Naive thymus-derived CD4-positive, alpha-beta T cell (primary cell): ENCODE data around the gene TMEM178B. TPM values are rescaled to one million over a fixed set of nuclear protein-coding genes. Genes with fewer than 3 reads are reported as not detected.

Experiments
- ATAC-seq: fragments of 150-1000 bp; cut with Tn5 transposase; 2 replicates; pipeline ENCODE4 v1.10.0; 2021; ENCODE audit warnings: mild to moderate bottlenecking, moderate library complexity
- CTCF ChIA-PET: fragments of 350-600 bp; sonication (Branson Sonifier 250); formaldehyde crosslinking; loops from one replicate; lab custom pipeline; 2021; ENCODE audit warnings: antibody characterized with exemption; lab: Charles Lee
- POLR2A ChIA-PET: fragments of 350-600 bp; sonication (Branson Sonifier 250); formaldehyde crosslinking; loops from one replicate; lab custom pipeline; 2021; ENCODE audit warnings: antibody characterized with exemption, inconsistent platforms; lab: Charles Lee
- DNase-seq, 9 donors: peaks; one replicate each; pipeline versions ENCODE4 v3.0.0 to v3.0.0-alpha.2; 2020 to 2022; ENCODE audit warnings: mixed read lengths in 1 of 9
- H3K27ac ChIP-seq: one replicate; pipeline ENCODE4 v1.7.0; 2013; ENCODE audit warnings: mild to moderate bottlenecking, low read depth, low read length, moderate library complexity
- H3K27me3 ChIP-seq, 2 donors: one replicate each; pipeline ENCODE4 v1.7.0; 2013; ENCODE audit warnings: low read length in 2 of 2, mild to moderate bottlenecking in 2 of 2, moderate library complexity in 2 of 2; ENCODE audit not compliant: control insufficient read depth in 2 of 2, insufficient read depth in 2 of 2
- H3K36me3 ChIP-seq, 3 experiments: 1 replicate in 2 of 3; 2 replicates in 1 of 3; pipeline ENCODE4 v1.7.0; 2013; ENCODE audit warnings: low read length in 3 of 3, mild to moderate bottlenecking in 3 of 3, moderate library complexity in 1 of 3; ENCODE audit not compliant: insufficient read depth in 3 of 3, control insufficient read depth in 2 of 3
- H3K4me1 ChIP-seq, 2 donors: one replicate each; pipeline ENCODE4 v1.7.0; 2013; ENCODE audit warnings: low read length in 2 of 2, mild to moderate bottlenecking in 2 of 2, moderate library complexity in 1 of 2; ENCODE audit not compliant: control insufficient read depth in 2 of 2, insufficient read depth in 2 of 2
- H3K4me3 ChIP-seq: 2 replicates; pipeline ENCODE4 v1.7.0; 2013; ENCODE audit warnings: mild to moderate bottlenecking, low read length
- H3K9me3 ChIP-seq, 3 experiments: 1 replicate in 2 of 3; 2 replicates in 1 of 3; pipeline ENCODE4 v1.7.0; 2013; ENCODE audit warnings: low read length in 3 of 3; ENCODE audit not compliant: control insufficient read depth in 2 of 3
- H3K27ac Mint-ChIP-seq, 9 donors: one replicate each; pipeline ENCODE4 v1.8.0; 2020 to 2022; ENCODE audit warnings: mixed read lengths in 9 of 9, mild to moderate bottlenecking in 8 of 9, moderate library complexity in 5 of 9, inconsistent platforms in 2 of 9
- H3K27me3 Mint-ChIP-seq, 5 donors: one replicate each; pipeline ENCODE4 v1.8.0; 2021 to 2022; ENCODE audit warnings: mixed read lengths in 5 of 5, mild to moderate bottlenecking in 1 of 5
- H3K36me3 Mint-ChIP-seq, 5 donors: one replicate each; pipeline ENCODE4 v1.8.0; 2020 to 2022; ENCODE audit warnings: mixed read lengths in 5 of 5, mild to moderate bottlenecking in 3 of 5, inconsistent platforms in 1 of 5
- H3K4me1 Mint-ChIP-seq, 7 donors: one replicate each; pipeline ENCODE4 v1.8.0; 2020 to 2022; ENCODE audit warnings: mixed read lengths in 7 of 7, mild to moderate bottlenecking in 3 of 7, inconsistent platforms in 1 of 7
- H3K4me3 Mint-ChIP-seq, 10 donors: one replicate each; pipeline ENCODE4 v1.8.0; 2020 to 2022; ENCODE audit warnings: mild to moderate bottlenecking in 10 of 10, mixed read lengths in 10 of 10, moderate library complexity in 6 of 10, inconsistent platforms in 2 of 10
- H3K9me3 Mint-ChIP-seq, 11 donors: one replicate each; pipeline ENCODE4 v1.8.0; 2020 to 2022; ENCODE audit warnings: mixed read lengths in 11 of 11, mild to moderate bottlenecking in 4 of 11, inconsistent platforms in 1 of 11, moderate library complexity in 1 of 11
- intact Hi-C, 2 donors: fragments of 100-400 bp; cut with micrococcal nuclease; formaldehyde crosslinking; loops; one replicate each; pipeline ENCODE4 v1.15.1; 2023
- polyA plus RNA-seq, 2 donors: library from polyadenylated mRNA; unstranded; fragments of 300-500 nt; fragmentation: Illumina TruSeq; gene quantifications; one replicate each; pipeline ENCODE4 v1.2.3, GENCODE V29; 2021
- total RNA-seq, 6 experiments: library from RNA in 5 of 6; stranded (reverse) in 5 of 6; gene quantifications; 1 replicate in 5 of 6; 2 replicates in 1 of 6; pipeline ENCODE4 v1.2.3 and lab custom pipeline; 2021 to 2026

TMEM178B gene
- total and polyA plus RNA-seq, 7 experiments from 2014 or later: 0.05 to 3.0 (median 0.10) TPM; not detected in 4

- H3K4me1 Mint-ChIP-seq: no peaks in the 10 kb centered on the region
- Histone ChIP-seq H3K36me3 (no peaks in the 10 kb centered on the region), H3K27ac (no peak overlapping the region), H3K27me3 (no peaks in the 10 kb centered on the region), H3K9me3 (no peaks in the 10 kb centered on the region), H3K4me3 (no peak overlapping the region), H3K4me1 (no peaks in the 10 kb centered on the region)
- no peak overlapping the region for H3K4me3 Mint-ChIP-seq
- no peaks in the 10 kb centered on the region for H3K36me3 Mint-ChIP-seq
- no peak for ATAC-seq
- peaks cover 9 to 14% (median 12%) of the 10 kb centered on the region in 5 donors for H3K27me3 Mint-ChIP-seq
- no peak for DNase-seq
- intact Hi-C loops: no loop called here
- no peaks in the 10 kb centered on the region for H3K9me3 Mint-ChIP-seq
- POLR2A ChIA-PET: no interaction called here
- CTCF ChIA-PET: interaction anchor here (0.6 kb wide), 1 partner anchor 19 kb away, joined by 4 read pairs; no protein-coding TSS in a partner anchor
- H3K27ac Mint-ChIP-seq: no peak overlapping the region
These were observed 380.5 kb downstream of the TMEM178B start for GRCh38 chr7:141454338-141454737.

GRCh38 chr7:141455723-141456122, 381.9 kb downstream of the TMEM178B start:
- ChIA-PET POLR2A (no interaction called here), CTCF (no interaction called here)
- intact Hi-C loops: no loop called here
- no peak overlapping the region for H3K27ac ChIP-seq
- no peak overlapping the region for H3K4me3 ChIP-seq
- no peaks in the 10 kb centered on the region for H3K27me3 ChIP-seq
- no peaks in the 10 kb centered on the region for H3K9me3 ChIP-seq
- DNase-seq (no peak), ATAC-seq (no peak)
- Mint-ChIP-seq H3K4me1 (no peaks in the 10 kb centered on the region), H3K9me3 (no peaks in the 10 kb centered on the region), H3K4me3 (no peak overlapping the region), H3K27ac (no peak overlapping the region), H3K36me3 (no peaks in the 10 kb centered on the region), H3K27me3 (peaks cover 11 to 20% (median 13%) of the 10 kb centered on the region in 5 donors)
- H3K36me3 ChIP-seq: no peaks in the 10 kb centered on the region
- H3K4me1 ChIP-seq: no peaks in the 10 kb centered on the region

- Histone ChIP-seq H3K4me1 (no peaks in the 10 kb centered on the region), H3K27ac (no peak overlapping the region), H3K4me3 (no peak overlapping the region), H3K36me3 (no peaks in the 10 kb centered on the region), H3K27me3 (no peaks in the 10 kb centered on the region), H3K9me3 (no peaks in the 10 kb centered on the region)
- H3K36me3 Mint-ChIP-seq: no peaks in the 10 kb centered on the region
- intact Hi-C loops: no loop called here
- no peak overlapping the region for H3K27ac Mint-ChIP-seq
- ATAC-seq (no peak), DNase-seq (no peak)
- CTCF ChIA-PET: no interaction called here
- H3K4me1 Mint-ChIP-seq: no peaks in the 10 kb centered on the region
- H3K4me3 Mint-ChIP-seq: no peak overlapping the region
- H3K27me3 Mint-ChIP-seq: peaks cover 10 to 20% (median 13%) of the 10 kb centered on the region in 5 donors
- no peaks in the 10 kb centered on the region for H3K9me3 Mint-ChIP-seq
- POLR2A ChIA-PET: no interaction called here
These were observed 382.4 kb downstream of the TMEM178B start for GRCh38 chr7:141456298-141456697.

GRCh38 chr7:141456711-141457110, 382.8 kb downstream of the TMEM178B start:
- intact Hi-C loops: no loop called here
- Histone ChIP-seq H3K36me3 (no peaks in the 10 kb centered on the region), H3K27me3 (no peaks in the 10 kb centered on the region), H3K27ac (no peak overlapping the region), H3K9me3 (no peaks in the 10 kb centered on the region), H3K4me1 (no peaks in the 10 kb centered on the region), H3K4me3 (no peak overlapping the region)
- Mint-ChIP-seq H3K4me1 (no peaks in the 10 kb centered on the region), H3K27me3 (peaks cover 10 to 20% (median 13%) of the 10 kb centered on the region in 5 donors), H3K9me3 (no peaks in the 10 kb centered on the region), H3K36me3 (no peaks in the 10 kb centered on the region), H3K4me3 (no peak overlapping the region), H3K27ac (no peak overlapping the region)
- ChIA-PET POLR2A (no interaction called here), CTCF (no interaction called here)
- ATAC-seq (no peak), DNase-seq (no peak)

GRCh38 chr7:141460781-141461715, 387.2 kb downstream of the TMEM178B start:
- Mint-ChIP-seq H3K27me3 (peaks cover 7 to 35% (median 24%) of the 10 kb centered on the region in 5 donors), H3K9me3 (peaks cover 0 to 4% (median 0%) of the 10 kb centered on the region in 11 donors), H3K27ac (no peak overlapping the region), H3K36me3 (no peaks in the 10 kb centered on the region), H3K4me1 (no peaks in the 10 kb centered on the region), H3K4me3 (no peak overlapping the region)
- POLR2A ChIA-PET: no interaction called here
- Histone ChIP-seq H3K27me3 (no peaks in the 10 kb centered on the region), H3K4me1 (no peaks in the 10 kb centered on the region), H3K27ac (no peak overlapping the region), H3K9me3 (no peaks in the 10 kb centered on the region), H3K4me3 (no peak overlapping the region), H3K36me3 (no peaks in the 10 kb centered on the region)
- no peak for ATAC-seq
- CTCF ChIA-PET: no interaction called here
- DNase-seq: no peak
- intact Hi-C loops: no loop called here

GRCh38 chr7:141461924-141462323, 388.1 kb downstream of the TMEM178B start:
- Histone ChIP-seq H3K4me1 (no peaks in the 10 kb centered on the region), H3K27ac (no peak overlapping the region), H3K27me3 (no peaks in the 10 kb centered on the region), H3K36me3 (no peaks in the 10 kb centered on the region), H3K9me3 (no peaks in the 10 kb centered on the region), H3K4me3 (no peak overlapping the region)
- peaks cover 0 to 4% (median 0%) of the 10 kb centered on the region in 11 donors for H3K9me3 Mint-ChIP-seq
- no peak overlapping the region for H3K27ac Mint-ChIP-seq
- no peak for DNase-seq
- H3K4me3 Mint-ChIP-seq: no peak overlapping the region
- ChIA-PET CTCF (no interaction called here), POLR2A (no interaction called here)
- H3K36me3 Mint-ChIP-seq: no peaks in the 10 kb centered on the region
- ATAC-seq: no peak
- no peaks in the 10 kb centered on the region for H3K4me1 Mint-ChIP-seq
- H3K27me3 Mint-ChIP-seq: peaks cover 5 to 35% (median 26%) of the 10 kb centered on the region in 5 donors
- intact Hi-C loops: no loop called here

- ChIA-PET CTCF (no interaction called here), POLR2A (no interaction called here)
- H3K4me1 Mint-ChIP-seq: no peaks in the 10 kb centered on the region
- no peaks in the 10 kb centered on the region for H3K9me3 ChIP-seq
- peaks cover 2 to 35% (median 28%) of the 10 kb centered on the region in 5 donors for H3K27me3 Mint-ChIP-seq
- no peak overlapping the region for H3K4me3 ChIP-seq
- intact Hi-C loops: no loop called here
- H3K36me3 Mint-ChIP-seq: no peaks in the 10 kb centered on the region
- DNase-seq: no peak
- H3K4me3 Mint-ChIP-seq: no peak overlapping the region
- H3K36me3 ChIP-seq: no peaks in the 10 kb centered on the region
- peaks cover 0 to 4% (median 0%) of the 10 kb centered on the region in 11 donors for H3K9me3 Mint-ChIP-seq
- no peak overlapping the region for H3K27ac Mint-ChIP-seq
- no peak overlapping the region for H3K27ac ChIP-seq
- H3K4me1 ChIP-seq: no peaks in the 10 kb centered on the region
- H3K27me3 ChIP-seq: no peaks in the 10 kb centered on the region
- ATAC-seq: no peak
These were observed 389.1 kb downstream of the TMEM178B start for GRCh38 chr7:141462958-141463357.
